ACHN (cell line): ENCODE data around the gene ARHGAP23.
"Not testable (repeated sequence)": the region's sequence is repeated elsewhere in the genome, so short reads cannot be mapped to it uniquely, and the experiment has no call there.

Experiments used
- DNase-seq: peaks from one replicate; pipeline ENCODE4 v3.0.0-alpha.2; 2015
- in situ Hi-C: cut with HindIII; loops from 2 replicates; pipeline ENCODE4 v1.10.0; 2017; ENCODE audit warnings: low sequenced_read_pairs, low pct_ligation_motif_present, low pct_unique_long_range_greater_than_20kb

ARHGAP23 gene

GRCh38 chr17:38456031-38456815 lies 28.0 kb downstream of the ARHGAP23 start:
- DNase-seq = peak; percentile 28
- in situ Hi-C loops = no loop called here

- in situ Hi-C loops = no loop called here
- no peak for DNase-seq
Measured at GRCh38 chr17:38457577-38458371, 29.5 kb downstream of the ARHGAP23 start.

GRCh38 chr17:38458521-38458920 lies 30.3 kb downstream of the ARHGAP23 start:
- in situ Hi-C loops = no loop called here
- no peak for DNase-seq

GRCh38 chr17:38459567-38459966 lies 31.3 kb downstream of the ARHGAP23 start:
- no peak for DNase-seq
- in situ Hi-C loops = no loop called here

- DNase-seq = no peak
- in situ Hi-C loops = no loop called here
Measured at GRCh38 chr17:38460082-38460715, 31.9 kb downstream of the ARHGAP23 start.

GRCh38 chr17:38460716-38461630 lies 32.7 kb downstream of the ARHGAP23 start:
- in situ Hi-C loops = no loop called here
- DNase-seq = no peak

GRCh38 chr17:38461683-38462082 lies 33.4 kb downstream of the ARHGAP23 start:
- no peak for DNase-seq
- in situ Hi-C loops = no loop called here

- in situ Hi-C loops = no loop called here
- no peak for DNase-seq
Measured at GRCh38 chr17:38463451-38463858, 35.2 kb downstream of the ARHGAP23 start.

GRCh38 chr17:38464251-38464722 lies 36.0 kb downstream of the ARHGAP23 start:
- in situ Hi-C loops = no loop called here
- peak; percentile 29 for DNase-seq

- in situ Hi-C loops = no loop called here
- peak; percentile 86 for DNase-seq
Measured at GRCh38 chr17:38464723-38465390, 36.6 kb downstream of the ARHGAP23 start.

GRCh38 chr17:38465391-38466345 lies 37.4 kb downstream of the ARHGAP23 start:
- peak; percentile 58 for DNase-seq

GRCh38 chr17:38466346-38467315 lies 38.4 kb downstream of the ARHGAP23 start:
- no peak for DNase-seq
- in situ Hi-C loops = no loop called here

More at GRCh38 chr17:38465391-38466345, 37.4 kb downstream of the ARHGAP23 start:
- in situ Hi-C loops = no loop called here

GRCh38 chr17:38467491-38467890 lies 39.2 kb downstream of the ARHGAP23 start:
- in situ Hi-C loops = no loop called here
- no peak for DNase-seq

- no peak for DNase-seq
- in situ Hi-C loops = no loop called here
Measured at GRCh38 chr17:38469875-38470274, 41.6 kb downstream of the ARHGAP23 start.

GRCh38 chr17:38471253-38471652 lies 43.0 kb downstream of the ARHGAP23 start:
- DNase-seq, in situ Hi-C loops: not testable (repeated sequence)

GRCh38 chr17:38474666-38475065 lies 46.4 kb downstream of the ARHGAP23 start:
- DNase-seq, in situ Hi-C loops: not testable (repeated sequence)
